CD4-positive, alpha-beta T cell (primary cell): ENCODE data around the gene HDAC4. TPM values are rescaled to one million over a fixed set of nuclear protein-coding genes. Genes with fewer than 3 reads are reported as not detected.

Experiments
- ATAC-seq: fragments of 200-7000 bp; cut with Tn5 transposase; one replicate; pipeline ENCODE4 v1.10.0; 2022; ENCODE audit warnings: mild to moderate bottlenecking; ENCODE audit not compliant: poor library complexity
- CTCF ChIA-PET: fragments of 350-600 bp; sonication (Branson Sonifier 250); formaldehyde crosslinking; loops from one replicate; lab custom pipeline; 2021; ENCODE audit warnings: antibody characterized with exemption, inconsistent platforms; lab: Charles Lee
- POLR2A ChIA-PET: fragments of 350-600 bp; sonication (Branson Sonifier 250); formaldehyde crosslinking; loops from one replicate; lab custom pipeline; 2021; ENCODE audit warnings: antibody characterized with exemption, inconsistent platforms; lab: Charles Lee
- DNase-seq, 14 experiments: peaks; one replicate each; pipeline ENCODE4 v3.0.0-alpha.2; 2013 to 2020; ENCODE audit warnings: mixed read lengths in 2 of 14
- H3K27ac ChIP-seq, 2 donors: one replicate each; pipeline versions ENCODE4 v1.5.1 to v1.7.0; 2013; ENCODE audit warnings: low read length in 2 of 2, low read depth in 1 of 2, mild to moderate bottlenecking in 1 of 2
- H3K27me3 ChIP-seq, 2 experiments: 1 replicate in 1 of 2; 2 replicates in 1 of 2; pipeline versions ENCODE4 v1.6.1 to v1.7.0; 2013; ENCODE audit warnings: low read length in 2 of 2, control low read depth in 1 of 2, mild to moderate bottlenecking in 1 of 2, moderate library complexity in 1 of 2; ENCODE audit not compliant: insufficient read depth in 2 of 2, control insufficient read depth in 1 of 2
- H3K36me3 ChIP-seq: one replicate; pipeline ENCODE4 v1.6.1; 2013; ENCODE audit warnings: low read length, control low read depth; ENCODE audit not compliant: insufficient read depth
- H3K4me1 ChIP-seq: one replicate; pipeline ENCODE4 v1.6.1; 2013; ENCODE audit warnings: low read length, control low read depth; ENCODE audit not compliant: insufficient read depth
- H3K4me3 ChIP-seq: one replicate; pipeline ENCODE4 v1.5.1; 2013; ENCODE audit warnings: mild to moderate bottlenecking, low read length, moderate library complexity
- H3K9me3 ChIP-seq, 2 experiments: 1 replicate in 1 of 2; 2 replicates in 1 of 2; pipeline versions ENCODE4 v1.6.1 to v1.7.0; 2013; ENCODE audit warnings: low read length in 2 of 2, mild to moderate bottlenecking in 2 of 2, control low read depth in 1 of 2, moderate library complexity in 1 of 2; ENCODE audit not compliant: control insufficient read depth in 1 of 2, insufficient read depth in 1 of 2
- H3K27ac Mint-ChIP-seq: one replicate; pipeline ENCODE4 v1.8.0; 2020; ENCODE audit warnings: mixed read lengths
- H3K27me3 Mint-ChIP-seq: one replicate; pipeline ENCODE4 v1.8.0; 2021; ENCODE audit warnings: mixed read lengths
- H3K36me3 Mint-ChIP-seq: one replicate; pipeline ENCODE4 v1.8.0; 2021; ENCODE audit warnings: low read depth, mixed read lengths
- H3K4me1 Mint-ChIP-seq: one replicate; pipeline ENCODE4 v1.8.0; 2021; ENCODE audit warnings: low read depth, mixed read lengths
- H3K4me3 Mint-ChIP-seq: one replicate; pipeline ENCODE4 v1.8.0; 2020; ENCODE audit warnings: mild to moderate bottlenecking, mixed read lengths
- H3K9me3 Mint-ChIP-seq: one replicate; pipeline ENCODE4 v1.8.0; 2020; ENCODE audit warnings: mixed read lengths
- CTCF ChIP-seq: fragments of 200-600 bp; IDR thresholded peaks from one replicate; pipeline ENCODE4 v1.8.0; 2022; ENCODE audit warnings: antibody characterized with exemption, mild to moderate bottlenecking
- intact Hi-C, 2 experiments: fragments of 100-400 bp; cut with DNase I in 1 of 2; cut with micrococcal nuclease in 1 of 2; formaldehyde crosslinking; loops; one replicate each; pipeline versions ENCODE4 v1.15.1 to v1.9.0; 2023 to 2025; cut with DNase I, micrococcal nuclease
- total RNA-seq, 174 experiments: library from RNA in 2 of 174; stranded (reverse) in 2 of 174; gene quantifications; one replicate each; pipeline ENCODE4 v1.2.3 and lab custom pipeline; 2021 to 2026

The HDAC4 gene
- total RNA-seq, 2 experiments from 2014 or later: 45.3 to 49.2 TPM

- Mint-ChIP-seq H3K4me1 (peaks cover 87% of the 10 kb centered on the region), H3K4me3 (no peak overlapping the region), H3K27ac (peak overlapping the region; percentile 95), H3K9me3 (peaks cover 1% of the 10 kb centered on the region), H3K27me3 (no peaks in the 10 kb centered on the region), H3K36me3 (peaks cover under 1% of the 10 kb centered on the region)
- peaks cover 97% of the 10 kb centered on the region for H3K4me1 ChIP-seq
- POLR2A ChIA-PET: interaction anchor here (1.2 to 5.1 kb wide), 5 partner anchors 10 to 139 kb away, joined by 3 to 64 read pairs (median 6); partner anchors contain the start of gene HDAC4
- H3K36me3 ChIP-seq: peaks cover 6% of the 10 kb centered on the region
- CTCF ChIA-PET: no interaction called here
- H3K9me3 ChIP-seq: no peaks in the 10 kb centered on the region
- DNase-seq (peak in 3 of 14 experiments; percentile 4 to 32 (median 22)), ATAC-seq (no peak)
- H3K27me3 ChIP-seq: no peaks in the 10 kb centered on the region
- no peak for TF ChIP-seq CTCF
- intact Hi-C loops: loop anchor here (5.0 to 10.0 kb wide), 3 partner anchors 41 to 362 kb away; no protein-coding TSS in a partner anchor
- peak overlapping the region in 1 of 2 donors; percentile 81 for H3K27ac ChIP-seq
- H3K4me3 ChIP-seq: no peak overlapping the region
Measured at GRCh38 chr2:239263231-239263630, 137.6 kb downstream of the HDAC4 start.

DNA sequence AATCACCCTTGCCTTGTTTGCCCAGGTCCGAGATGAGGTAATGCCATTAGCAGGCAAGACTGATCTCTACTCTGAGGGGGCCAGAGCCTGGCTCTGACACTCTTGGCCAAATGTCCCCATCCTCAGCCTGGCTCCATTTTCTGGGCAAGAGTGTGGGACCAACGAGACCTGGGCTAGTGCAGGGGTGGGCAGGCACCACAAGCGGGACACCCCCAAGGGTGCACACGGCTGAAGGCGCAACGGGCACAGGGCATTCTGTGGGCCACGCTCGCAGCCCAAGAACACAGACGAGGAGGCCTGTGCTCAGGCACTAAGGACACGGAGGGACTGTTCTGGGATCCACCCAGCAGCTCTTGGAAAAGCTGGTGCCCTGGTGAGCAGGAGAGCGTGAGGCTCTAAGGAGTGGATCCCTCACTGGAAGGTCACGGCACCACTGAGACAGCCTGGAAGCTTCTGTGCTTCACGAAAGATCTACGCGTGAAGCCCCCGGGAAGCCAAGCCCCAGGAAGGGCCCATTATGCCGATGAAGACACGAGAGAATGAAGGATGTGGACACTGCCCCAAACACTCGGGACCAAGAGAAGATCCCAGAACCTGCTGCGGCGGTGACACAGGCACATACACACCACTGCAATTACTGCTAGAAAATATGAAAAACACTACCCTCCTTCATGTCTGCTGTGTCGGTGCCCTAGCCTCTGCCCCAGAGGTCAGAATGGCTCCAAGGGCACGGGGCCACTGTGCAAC is 138.2 kb downstream of the HDAC4 start:
- Mint-ChIP-seq H3K9me3 (peaks cover 4% of the 10 kb centered on the region), H3K4me1 (peaks cover 87% of the 10 kb centered on the region), H3K27me3 (no peaks in the 10 kb centered on the region), H3K36me3 (peaks cover 6% of the 10 kb centered on the region), H3K27ac (peak overlapping the region; percentile 95), H3K4me3 (no peak overlapping the region)
- peak in 2 of 14 experiments; percentile 1 to 16 for DNase-seq
- ATAC-seq: no peak
- Histone ChIP-seq H3K4me3 (no peak overlapping the region), H3K27me3 (no peaks in the 10 kb centered on the region), H3K9me3 (peaks cover 0 to 4% of the 10 kb centered on the region in 2 experiments), H3K27ac (no peak overlapping the region), H3K36me3 (peaks cover 6% of the 10 kb centered on the region), H3K4me1 (peaks cover 94% of the 10 kb centered on the region)
- POLR2A ChIA-PET: interaction anchor here (1.6 kb wide), 2 partner anchors 10 to 23 kb away, joined by 4 to 8 read pairs; no protein-coding TSS in a partner anchor
- no peak for TF ChIP-seq CTCF
- CTCF ChIA-PET: no interaction called here
- intact Hi-C loops: loop anchor here (5.0 to 10.0 kb wide), 3 partner anchors 40 to 362 kb away; no protein-coding TSS in a partner anchor

DNA sequence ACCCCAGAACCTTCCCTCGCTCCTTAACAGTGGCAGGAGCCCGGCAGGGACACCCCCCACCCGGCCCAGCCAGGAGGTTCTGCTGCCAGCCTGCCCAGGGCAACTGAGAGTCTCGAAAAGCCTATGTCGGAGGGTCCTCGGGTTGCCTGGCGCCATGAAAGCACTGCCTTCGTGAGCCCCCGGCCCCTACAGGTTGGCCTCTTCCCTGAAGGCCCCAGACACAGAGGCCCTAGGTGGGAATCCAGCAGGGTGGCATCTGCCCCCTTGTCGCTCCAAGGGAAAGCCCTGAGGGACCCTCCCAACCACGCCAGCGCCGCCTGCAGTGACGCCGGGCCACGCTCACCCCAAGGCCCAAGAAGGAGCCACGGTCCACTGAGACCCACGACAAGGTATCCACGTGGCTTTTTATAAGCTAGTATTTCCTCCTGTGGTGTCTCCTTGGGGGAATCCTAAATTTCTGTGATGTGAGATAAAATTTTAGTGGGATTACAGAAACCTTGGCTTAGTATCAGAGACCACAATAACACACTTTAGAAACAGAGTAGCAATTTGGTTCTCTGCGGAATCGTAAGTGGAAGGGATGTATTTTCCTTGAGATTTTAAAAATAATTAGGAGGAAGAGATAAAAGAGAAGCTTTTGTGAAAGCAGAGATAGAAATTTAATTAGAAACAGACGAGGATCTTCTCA is 138.9 kb downstream of the HDAC4 start:
- ATAC-seq: no peak

More for the DNA sequence above, 138.9 kb downstream of the HDAC4 start:
- no peak overlapping the region for H3K27ac ChIP-seq
- Mint-ChIP-seq H3K36me3 (peaks cover 13% of the 10 kb centered on the region), H3K4me1 (peaks cover 87% of the 10 kb centered on the region), H3K27ac (peak overlapping the region; percentile 85), H3K9me3 (peaks cover 8% of the 10 kb centered on the region), H3K27me3 (no peaks in the 10 kb centered on the region), H3K4me3 (no peak overlapping the region)
- no peak overlapping the region for H3K4me3 ChIP-seq
- DNase-seq: peak in 1 of 14 experiments; percentile 7
- no peaks in the 10 kb centered on the region for H3K27me3 ChIP-seq
- peaks cover 87% of the 10 kb centered on the region for H3K4me1 ChIP-seq
- no peak for TF ChIP-seq CTCF
- POLR2A ChIA-PET: no interaction called here
- CTCF ChIA-PET: no interaction called here
- H3K9me3 ChIP-seq: peaks cover 0 to 4% of the 10 kb centered on the region in 2 experiments
- peaks cover 6% of the 10 kb centered on the region for H3K36me3 ChIP-seq
- intact Hi-C loops: loop anchor here (5.0 to 10.0 kb wide), 3 partner anchors 40 to 363 kb away; no protein-coding TSS in a partner anchor
